Ectodermal cell (in vitro differentiated cells): ENCODE results near the gene BMP7.
"Not testable (repeated sequence)": the region's sequence is repeated elsewhere in the genome, so short reads cannot be mapped to it uniquely, and the experiment has no call there.

ENCODE experiments used
- H3K27ac ChIP-seq: 2 replicates; pipeline ENCODE4 v1.7.0; 2013; ENCODE audit warnings: mild to moderate bottlenecking, low read depth, low read length; ENCODE audit not compliant: insufficient read depth, poor library complexity, severe bottlenecking
- H3K27me3 ChIP-seq: 2 replicates; pipeline ENCODE4 v1.7.0; 2013; ENCODE audit warnings: mild to moderate bottlenecking, low read length; ENCODE audit not compliant: insufficient read depth, control insufficient read depth, poor library complexity, severe bottlenecking
- H3K36me3 ChIP-seq: one replicate; pipeline ENCODE4 v1.7.0; 2013; ENCODE audit warnings: low read length; ENCODE audit not compliant: control insufficient read depth, insufficient read depth
- H3K4me1 ChIP-seq: one replicate; pipeline ENCODE4 v1.7.0; 2013; ENCODE audit warnings: low read length; ENCODE audit not compliant: control insufficient read depth, insufficient read depth
- H3K4me3 ChIP-seq: 2 replicates; pipeline ENCODE4 v1.7.0; 2013; ENCODE audit warnings: low read depth, low read length, control low read depth; ENCODE audit not compliant: insufficient read depth
- H3K9me3 ChIP-seq: 2 replicates; pipeline ENCODE4 v1.7.0; 2013; ENCODE audit warnings: mild to moderate bottlenecking, low read length, moderate library complexity; ENCODE audit not compliant: control insufficient read depth
- WGBS, 2 experiments: methylation state at CpG; one replicate each; pipeline ENCODE4 v1.1.7; 2013; ENCODE audit warnings: missing lambda C conversion rate in 2 of 2; 5-methylcytosine and 5-hydroxymethylcytosine counted together

BMP7 gene

GRCh38 chr20:57164872-57165271 lies 101.6 kb downstream of the BMP7 start:
- Histone ChIP-seq H3K36me3 (peaks cover 6% of the 10 kb centered on the region), H3K9me3 (peaks cover 2% of the 10 kb centered on the region), H3K27ac (no peak overlapping the region), H3K27me3 (no peaks in the 10 kb centered on the region), H3K4me3 (no peak overlapping the region), H3K4me1 (peaks cover 9% of the 10 kb centered on the region)
- WGBS, 2 experiments: 93 to 95% methylated on average over 7 of the region's 7 CpGs

DNA sequence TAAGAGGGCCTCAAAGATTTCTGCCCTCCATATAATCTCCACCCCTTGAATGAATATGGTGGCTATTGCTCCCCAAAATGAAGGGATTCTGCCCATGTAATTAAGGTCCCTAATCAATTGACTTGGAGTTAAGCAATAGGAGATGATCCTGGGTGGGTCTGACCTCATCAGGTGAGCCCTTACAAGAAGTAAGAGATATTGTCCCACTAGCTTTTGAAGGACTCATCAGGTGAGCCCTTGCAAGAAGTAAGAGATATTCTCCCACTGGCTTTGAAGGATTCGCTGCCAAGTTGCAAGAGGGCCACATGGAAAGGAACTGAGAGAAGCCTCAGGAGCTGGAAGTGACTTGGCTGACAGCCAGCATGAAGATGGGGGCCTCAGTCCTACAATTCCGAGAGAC lies 103.4 kb downstream of the BMP7 start:
- H3K4me3 ChIP-seq: no peak overlapping the region
- H3K36me3 ChIP-seq: no peaks in the 10 kb centered on the region
- no peak overlapping the region for H3K27ac ChIP-seq
- no peaks in the 10 kb centered on the region for H3K27me3 ChIP-seq
- H3K9me3 ChIP-seq: peaks cover 2% of the 10 kb centered on the region
- H3K4me1 ChIP-seq: peaks cover 8% of the 10 kb centered on the region
- WGBS, 2 experiments: 92 to 95% methylated on average over 2 of the region's 2 CpGs

DNA sequence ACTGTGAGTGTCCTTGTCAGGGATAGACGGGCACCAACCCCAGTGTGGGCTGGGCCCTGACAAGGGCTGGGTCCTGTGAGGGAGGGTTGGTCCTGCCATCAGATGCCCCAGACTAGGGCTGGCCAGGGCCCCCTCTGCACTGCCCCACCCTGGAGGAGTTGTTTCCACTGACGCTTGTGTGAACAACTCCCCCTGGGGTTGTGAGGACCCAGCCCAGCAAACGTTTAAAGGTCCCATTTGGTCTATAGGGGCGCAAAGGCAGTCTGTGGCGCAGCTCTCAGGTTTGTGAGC lies 104.1 kb downstream of the BMP7 start:
- 86 to 89% methylated on average over 5 of the region's 5 CpGs for WGBS, 2 experiments
- Histone ChIP-seq H3K36me3 (no peaks in the 10 kb centered on the region), H3K27me3 (no peaks in the 10 kb centered on the region), H3K27ac (no peak overlapping the region), H3K9me3 (peaks cover 2% of the 10 kb centered on the region), H3K4me1 (peaks cover 8% of the 10 kb centered on the region), H3K4me3 (no peak overlapping the region)

DNA sequence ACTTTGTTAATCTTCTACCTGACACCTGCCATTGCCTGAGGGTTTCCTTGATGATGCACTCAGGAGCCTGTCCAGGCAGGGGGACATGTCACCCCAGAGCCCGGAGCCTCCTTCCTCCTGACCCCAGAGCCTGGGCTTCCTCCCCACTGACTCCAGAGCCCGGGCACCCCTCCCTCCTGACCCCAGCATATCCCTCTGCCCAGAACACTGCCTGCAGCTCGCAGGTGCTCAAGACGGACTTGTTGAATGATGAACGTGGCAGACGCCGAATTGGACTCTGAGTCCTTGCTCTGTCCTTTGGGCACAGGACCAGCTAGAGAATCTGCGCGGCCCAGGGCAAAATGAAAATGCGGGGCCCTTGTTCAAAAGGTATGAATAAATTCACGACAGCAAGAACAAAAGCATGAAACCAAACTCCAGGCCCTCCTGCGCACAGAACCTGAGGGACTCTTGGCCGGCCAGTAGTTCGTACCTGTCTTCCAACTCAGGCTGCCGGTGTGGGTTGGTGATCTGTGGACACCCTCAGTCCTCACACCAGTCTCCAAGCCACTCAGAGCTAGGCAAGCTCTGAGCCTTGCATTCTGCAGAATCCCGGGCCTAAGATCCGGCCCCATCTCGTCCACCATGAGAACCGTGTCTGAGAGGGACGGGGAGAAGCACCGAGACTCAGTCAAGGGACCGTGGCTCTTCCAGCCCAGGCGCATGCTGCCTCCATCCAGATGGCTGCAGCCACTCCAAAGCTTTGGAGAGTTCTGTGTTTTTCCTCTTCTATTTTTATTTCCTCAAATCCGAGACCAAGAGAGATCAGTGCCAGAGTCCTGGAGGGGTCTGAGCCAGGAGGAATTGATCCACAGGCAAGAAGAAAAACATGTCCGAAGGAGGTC lies 104.7 kb downstream of the BMP7 start:
- Histone ChIP-seq H3K36me3 (no peaks in the 10 kb centered on the region), H3K27ac (no peak overlapping the region)
- WGBS, 2 experiments: 95% methylated on average over 25 of the region's 25 CpGs

DNA sequence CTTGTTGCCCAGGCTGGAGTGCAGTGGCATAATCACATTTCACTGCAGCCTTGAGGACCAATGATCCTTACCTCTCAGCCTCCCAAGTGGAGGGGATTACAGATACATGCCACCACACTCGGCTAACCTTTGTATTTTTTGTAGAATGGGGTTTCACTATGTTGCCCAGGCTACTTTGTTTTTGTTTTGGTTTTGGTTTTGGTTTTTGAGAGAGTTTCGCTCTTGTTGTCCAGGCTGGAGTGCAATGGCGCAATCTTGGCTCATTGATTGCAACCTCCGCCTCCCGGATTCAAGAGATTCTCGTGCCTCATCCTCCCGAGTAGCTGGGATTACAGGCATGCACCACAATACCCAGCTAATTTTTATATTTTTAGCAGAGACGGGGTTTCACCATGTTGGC lies 105.5 kb downstream of the BMP7 start:
- WGBS, 2 experiments: 92 to 96% methylated on average over 8 of the region's 8 CpGs
- H3K4me3 ChIP-seq: no peak overlapping the region
- peaks cover 8% of the 10 kb centered on the region for H3K4me1 ChIP-seq
- H3K27ac ChIP-seq: no peak overlapping the region
- H3K27me3 ChIP-seq: no peaks in the 10 kb centered on the region
- H3K9me3 ChIP-seq: peaks cover 2% of the 10 kb centered on the region
- H3K36me3 ChIP-seq: no peaks in the 10 kb centered on the region

More for the DNA sequence above, 104.7 kb downstream of the BMP7 start:
- peaks cover 2% of the 10 kb centered on the region for H3K9me3 ChIP-seq
- no peaks in the 10 kb centered on the region for H3K27me3 ChIP-seq
- no peak overlapping the region for H3K4me3 ChIP-seq
- H3K4me1 ChIP-seq: peaks cover 8% of the 10 kb centered on the region

- Histone ChIP-seq H3K9me3 (peaks cover 2% of the 10 kb centered on the region), H3K36me3 (no peaks in the 10 kb centered on the region), H3K27me3 (no peaks in the 10 kb centered on the region), H3K4me1 (peaks cover 8% of the 10 kb centered on the region), H3K27ac (no peak overlapping the region), H3K4me3 (no peak overlapping the region)
- 92 to 94% methylated on average over 16 of the region's 16 CpGs for WGBS, 2 experiments
Observed at GRCh38 chr20:57159945-57160610, 106.4 kb downstream of the BMP7 start.

DNA sequence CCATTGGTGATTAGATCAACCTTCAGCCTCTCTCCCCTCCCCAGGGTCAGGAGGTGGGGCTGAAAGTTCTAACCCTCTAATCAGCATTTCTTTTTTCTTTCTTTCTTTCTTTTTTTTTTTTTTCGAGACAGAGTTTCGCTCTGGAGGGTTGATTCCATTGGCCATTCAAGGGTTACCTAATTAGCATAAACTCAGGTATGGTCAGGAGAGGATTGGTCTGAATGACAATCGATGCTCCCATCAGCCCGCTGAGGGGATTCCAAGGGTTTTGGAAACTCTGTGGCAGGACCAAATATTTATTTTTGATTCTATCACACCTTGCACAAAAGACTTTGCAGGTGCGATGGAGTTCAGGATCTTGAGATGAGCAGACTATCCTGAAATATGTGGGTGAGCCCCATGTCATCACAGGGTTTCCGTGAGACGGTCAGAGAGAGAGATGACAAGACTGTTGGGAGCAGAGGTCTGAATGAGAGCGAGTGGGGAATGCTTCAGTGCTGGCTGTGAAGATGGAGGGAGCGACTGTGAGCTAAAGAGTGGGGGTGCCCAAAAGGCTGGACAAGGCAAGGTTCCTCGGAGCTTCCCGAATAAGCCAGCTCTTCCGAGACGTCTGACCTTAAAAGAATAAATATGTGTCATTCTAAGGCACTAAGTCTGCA lies 107.1 kb downstream of the BMP7 start:
- Histone ChIP-seq H3K36me3 (no peaks in the 10 kb centered on the region), H3K4me1 (peaks cover 8% of the 10 kb centered on the region), H3K27ac (no peak overlapping the region), H3K9me3 (peaks cover 2% of the 10 kb centered on the region), H3K27me3 (no peaks in the 10 kb centered on the region), H3K4me3 (no peak overlapping the region)
- 74 to 75% methylated on average over 12 to 13 of the region's 13 CpGs for WGBS, 2 experiments

DNA sequence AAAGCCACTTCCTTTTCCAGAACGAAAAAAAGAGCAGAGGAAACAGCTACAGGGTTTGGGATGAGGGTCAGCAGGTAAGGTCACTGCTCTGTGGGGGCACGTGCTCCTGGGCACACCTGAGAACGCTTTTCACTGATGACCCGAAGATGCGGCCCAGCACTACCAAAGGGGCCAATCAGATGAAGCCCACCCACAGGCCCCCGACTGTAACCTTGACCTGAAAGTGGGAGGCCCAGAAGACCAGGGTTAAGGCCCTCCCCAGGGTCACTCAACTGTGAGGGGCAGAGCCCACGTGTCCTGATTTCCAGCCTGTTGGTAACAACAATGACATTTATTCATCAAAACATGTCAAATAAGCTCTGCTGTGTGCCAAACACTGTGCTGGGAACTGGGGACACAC lies 108.0 kb downstream of the BMP7 start:
- H3K4me1 ChIP-seq: peaks cover 8% of the 10 kb centered on the region
- WGBS, 2 experiments: 93 to 95% methylated on average over 7 of the region's 7 CpGs
- H3K27ac ChIP-seq: no peak overlapping the region
- no peaks in the 10 kb centered on the region for H3K36me3 ChIP-seq
- H3K4me3 ChIP-seq: no peak overlapping the region
- no peaks in the 10 kb centered on the region for H3K27me3 ChIP-seq
- H3K9me3 ChIP-seq: no peaks in the 10 kb centered on the region

DNA sequence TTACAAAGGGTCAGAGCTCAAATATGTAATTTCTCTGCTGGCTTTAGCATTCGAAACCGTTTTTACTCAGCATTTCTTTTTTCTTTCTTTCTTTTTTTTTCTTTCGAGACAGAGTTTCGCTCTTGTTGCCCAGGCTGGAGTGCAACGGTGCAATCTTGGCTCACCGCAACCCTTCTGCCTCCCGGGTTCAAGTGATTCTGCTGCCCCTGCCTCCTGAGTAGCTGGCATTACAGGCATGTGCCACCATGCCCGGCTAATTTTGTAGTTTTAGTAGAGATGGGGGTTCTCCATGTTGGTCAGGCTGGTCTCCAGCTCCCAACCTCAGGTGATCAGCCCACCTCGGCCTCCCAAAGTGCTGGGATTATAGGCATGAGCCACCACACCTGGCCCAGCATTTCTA lies 108.7 kb downstream of the BMP7 start:
- not testable (repeated sequence) for H3K27me3 ChIP-seq, H3K9me3 ChIP-seq, H3K36me3 ChIP-seq, H3K4me3 ChIP-seq, H3K27ac ChIP-seq, H3K4me1 ChIP-seq
- WGBS, 2 experiments: 87 to 93% methylated on average over 9 of the region's 9 CpGs

DNA sequence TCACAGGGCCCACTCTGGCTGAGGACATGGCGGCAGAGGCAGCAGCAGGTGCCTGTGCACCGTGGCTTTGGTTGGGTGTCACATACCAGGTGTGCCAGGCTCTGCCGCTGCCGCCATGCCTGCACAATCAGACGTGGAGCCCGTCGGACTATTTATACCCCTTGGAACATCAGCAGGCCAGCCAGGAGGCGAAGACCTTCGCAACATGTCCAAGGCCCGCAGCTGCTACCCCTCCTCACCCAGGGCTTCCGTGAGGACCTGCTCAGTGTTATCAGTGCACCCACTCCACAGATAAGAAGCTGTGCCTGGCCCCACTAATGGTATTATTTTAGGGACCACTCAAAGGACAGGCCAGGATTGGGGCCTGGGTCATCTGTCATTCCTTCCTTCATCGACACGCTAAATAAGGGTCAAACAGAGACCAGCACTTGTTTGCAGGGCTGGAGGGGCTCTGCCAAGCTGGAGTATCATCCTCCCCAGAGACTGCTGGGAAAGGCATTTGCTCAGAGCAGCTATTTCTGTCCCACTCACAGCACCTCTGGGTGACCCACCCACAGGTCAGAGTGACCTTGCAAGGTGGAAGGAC lies 109.2 kb downstream of the BMP7 start:
- H3K4me1 ChIP-seq: peaks cover 8% of the 10 kb centered on the region
- H3K27ac ChIP-seq: no peak overlapping the region
- no peaks in the 10 kb centered on the region for H3K9me3 ChIP-seq
- H3K4me3 ChIP-seq: no peak overlapping the region
- WGBS, 2 experiments: 94 to 95% methylated on average over 13 of the region's 13 CpGs
- H3K27me3 ChIP-seq: no peaks in the 10 kb centered on the region
- H3K36me3 ChIP-seq: no peaks in the 10 kb centered on the region
